A673 (cell line): ENCODE results near the gene C12orf57. TPM values are rescaled to one million over a fixed set of nuclear protein-coding genes. Genes with fewer than 3 reads are reported as not detected.
A peak's percentile ranks its signal among the peaks of the same experiment; 100 is the strongest.

Experiments used
- BruUV-seq: library from RNA; stranded (reverse); fragments of 400-500 nt; replicated peaks from 2 replicates; lab custom pipeline; 2021; lab: Mats Ljungman, UMichigan
- CTCF ChIA-PET: fragments of 300-600 bp; sonication (Branson Sonifier 250); formaldehyde crosslinking; loops from one replicate; lab custom pipeline; 2022; ENCODE audit warnings: antibody characterized with exemption; lab: Charles Lee
- POLR2A ChIA-PET: fragments of 300-600 bp; sonication (Branson Sonifier 250); formaldehyde crosslinking; loops from one replicate; lab custom pipeline; 2022; ENCODE audit warnings: antibody characterized with exemption; ENCODE audit not compliant: low non-redundant PET; lab: Charles Lee
- DNase-seq: peaks from one replicate; pipeline ENCODE4 v3.0.0-alpha.2; 2015; ENCODE audit warnings: low spot score
- H3K27ac ChIP-seq: fragments of 200-600 bp; sonication (generic); 2 replicates; pipeline ENCODE4 v1.5.1; 2016; ENCODE audit warnings: mixed run types, low read depth, mild to moderate bottlenecking, mixed read lengths, antibody characterized with exemption, low read length; ENCODE audit not compliant: poor library complexity, severe bottlenecking
- H3K27me3 ChIP-seq: fragments of 200-600 bp; sonication (generic); replicated peaks from 2 replicates; pipeline ENCODE4 v1.6.1; 2017; ENCODE audit warnings: mixed run types, low read depth, mild to moderate bottlenecking, mixed read lengths, antibody characterized with exemption, low read length; ENCODE audit not compliant: insufficient read depth, poor library complexity
- H3K36me3 ChIP-seq: fragments of 200-600 bp; sonication (generic); 2 replicates; pipeline ENCODE4 v1.6.1; 2016; ENCODE audit warnings: mixed run types, mild to moderate bottlenecking, mixed read lengths, antibody characterized with exemption, low read length; ENCODE audit not compliant: insufficient read depth, poor library complexity, severe bottlenecking
- H3K4me1 ChIP-seq: fragments of 200-600 bp; sonication (generic); 2 replicates; pipeline ENCODE4 v1.6.1; 2017; ENCODE audit warnings: mixed run types, mild to moderate bottlenecking, mixed read lengths, antibody characterized with exemption, low read length; ENCODE audit not compliant: insufficient read depth, poor library complexity, severe bottlenecking
- H3K4me3 ChIP-seq: fragments of 200-600 bp; sonication (generic); 2 replicates; pipeline ENCODE4 v1.5.1; 2016; ENCODE audit warnings: low read depth, mixed run types, mild to moderate bottlenecking, mixed read lengths, low read length; ENCODE audit not compliant: poor library complexity, severe bottlenecking
- H3K9me3 ChIP-seq: fragments of 200-600 bp; sonication (generic); 2 replicates; pipeline ENCODE4 v1.6.1; 2016; ENCODE audit warnings: mixed run types, low read depth, mild to moderate bottlenecking, mixed read lengths, antibody characterized with exemption, low read length; ENCODE audit not compliant: poor library complexity, severe bottlenecking
- EZH2 ChIP-seq: fragments of 200-600 bp; sonication (generic); IDR thresholded peaks from 2 replicates; pipeline ENCODE4 v1.6.1; 2017; ENCODE audit warnings: borderline replicate concordance, low read depth, mild to moderate bottlenecking, mixed read lengths, antibody characterized with exemption, low read length; ENCODE audit not compliant: poor library complexity, severe bottlenecking
- intact Hi-C: fragments of 100-400 bp; cut with micrococcal nuclease; formaldehyde crosslinking; loops from one replicate; pipeline ENCODE4 v1.10.0; 2022; ENCODE audit not compliant: unreplicated experiment
- total RNA-seq: library from RNA; stranded (reverse); gene quantifications from 2 replicates; pipeline ENCODE4 v1.2.3, GENCODE V29; 2021
- TF ChIP-seq, protein P1 (sequence below): fragments of 300-800, 200-600 bp; sonication (generic); conservative IDR thresholded peaks from 2 replicates; pipeline ENCODE4 v1.5.1; 2017; ENCODE audit warnings: low read depth, mild to moderate bottlenecking, antibody characterized with exemption, low read length, moderate library complexity, mixed read lengths

C12orf57 gene
- total RNA-seq, 1 experiment from 2014 or later = 260 TPM

- no TSS peak for BruUV-seq
- Histone ChIP-seq H3K27ac (peak overlapping the region; percentile 37), H3K4me3 (no peak overlapping the region), H3K36me3 (peaks cover 42% of the 10 kb centered on the region), H3K4me1 (peaks cover 18% of the 10 kb centered on the region), H3K9me3 (no peaks in the 10 kb centered on the region), H3K27me3 (no peaks in the 10 kb centered on the region)
- TF ChIP-seq, protein P1, sequence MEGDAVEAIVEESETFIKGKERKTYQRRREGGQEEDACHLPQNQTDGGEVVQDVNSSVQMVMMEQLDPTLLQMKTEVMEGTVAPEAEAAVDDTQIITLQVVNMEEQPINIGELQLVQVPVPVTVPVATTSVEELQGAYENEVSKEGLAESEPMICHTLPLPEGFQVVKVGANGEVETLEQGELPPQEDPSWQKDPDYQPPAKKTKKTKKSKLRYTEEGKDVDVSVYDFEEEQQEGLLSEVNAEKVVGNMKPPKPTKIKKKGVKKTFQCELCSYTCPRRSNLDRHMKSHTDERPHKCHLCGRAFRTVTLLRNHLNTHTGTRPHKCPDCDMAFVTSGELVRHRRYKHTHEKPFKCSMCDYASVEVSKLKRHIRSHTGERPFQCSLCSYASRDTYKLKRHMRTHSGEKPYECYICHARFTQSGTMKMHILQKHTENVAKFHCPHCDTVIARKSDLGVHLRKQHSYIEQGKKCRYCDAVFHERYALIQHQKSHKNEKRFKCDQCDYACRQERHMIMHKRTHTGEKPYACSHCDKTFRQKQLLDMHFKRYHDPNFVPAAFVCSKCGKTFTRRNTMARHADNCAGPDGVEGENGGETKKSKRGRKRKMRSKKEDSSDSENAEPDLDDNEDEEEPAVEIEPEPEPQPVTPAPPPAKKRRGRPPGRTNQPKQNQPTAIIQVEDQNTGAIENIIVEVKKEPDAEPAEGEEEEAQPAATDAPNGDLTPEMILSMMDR = no peak
- TF ChIP-seq EZH2 = no peak
- intact Hi-C loops = no loop called here
- DNase-seq = no peak
- ChIA-PET CTCF (no interaction called here), POLR2A (no interaction called here)
Measured at GRCh38 chr12:6932766-6933165, 11.1 kb upstream of the C12orf57 start.

- Histone ChIP-seq H3K27me3 (no peaks in the 10 kb centered on the region), H3K36me3 (peaks cover 51% of the 10 kb centered on the region), H3K4me3 (no peak overlapping the region), H3K4me1 (peaks cover 24% of the 10 kb centered on the region), H3K9me3 (no peaks in the 10 kb centered on the region), H3K27ac (peak overlapping the region; percentile 50)
- ChIA-PET POLR2A (interaction anchor here (0.5 kb wide), 1 partner anchor 345 kb away, joined by 4 read pairs; no protein-coding TSS in a partner anchor), CTCF (no interaction called here)
- intact Hi-C loops = no loop called here
- no peak for DNase-seq
- BruUV-seq = no TSS peak
- no peak for TF ChIP-seq EZH2
- TF ChIP-seq, protein P1 = no peak
Measured at GRCh38 chr12:6934110-6934509, 9.7 kb upstream of the C12orf57 start.

DNA sequence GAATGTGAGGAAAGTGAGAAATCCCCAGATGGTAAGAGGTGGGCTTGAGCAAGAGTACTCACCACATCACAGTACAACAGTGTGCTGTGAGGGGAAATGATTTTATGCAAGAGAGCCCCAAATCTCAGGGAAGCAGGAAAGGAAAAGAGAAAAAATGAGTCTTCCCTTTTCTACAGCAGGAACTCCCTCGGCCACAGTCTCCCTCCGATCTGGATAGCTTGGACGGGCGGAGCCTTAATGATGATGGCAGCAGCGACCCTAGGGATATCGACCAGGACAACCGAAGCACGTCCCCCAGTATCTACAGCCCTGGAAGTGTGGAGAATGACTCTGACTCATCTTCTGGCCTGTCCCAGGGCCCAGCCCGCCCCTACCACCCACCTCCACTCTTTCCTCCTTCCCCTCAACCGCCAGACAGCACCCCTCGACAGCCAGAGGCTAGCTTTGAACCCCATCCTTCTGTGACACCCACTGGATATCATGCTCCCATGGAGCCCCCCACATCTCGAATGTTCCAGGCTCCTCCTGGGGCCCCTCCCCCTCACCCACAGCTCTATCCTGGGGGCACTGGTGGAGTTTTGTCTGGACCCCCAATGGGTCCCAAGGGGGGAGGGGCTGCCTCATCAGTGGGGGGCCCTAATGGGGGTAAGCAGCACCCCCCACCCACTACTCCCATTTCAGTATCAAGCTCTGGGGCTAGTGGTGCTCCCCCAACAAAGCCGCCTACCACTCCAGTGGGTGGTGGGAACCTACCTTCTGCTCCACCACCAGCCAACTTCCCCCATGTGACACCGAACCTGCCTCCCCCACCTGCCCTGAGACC lies 8.2 kb upstream of the C12orf57 start:
- Histone ChIP-seq H3K4me3 (no peak overlapping the region), H3K36me3 (peaks cover 59% of the 10 kb centered on the region), H3K9me3 (no peaks in the 10 kb centered on the region), H3K4me1 (peaks cover 16% of the 10 kb centered on the region), H3K27ac (no peak overlapping the region), H3K27me3 (no peaks in the 10 kb centered on the region)
- ChIA-PET CTCF (interaction anchor here (0.7 kb wide), 1 partner anchor 366 kb away, joined by 3 read pairs; no protein-coding TSS in a partner anchor), POLR2A (no interaction called here)
- no peak for DNase-seq
- BruUV-seq = no TSS peak
- TF ChIP-seq EZH2 = no peak
- TF ChIP-seq, protein P1 = no peak
- intact Hi-C loops = loop anchor here (5.0 kb wide), 2 partner anchors 63 to 183 kb away; partner anchors contain the start of genes MLF2 and SPSB2
